NCI-H69 (cell line): ENCODE data around the gene TBX3.

Experiments used
- DNase-seq: peaks from one replicate; lab custom pipeline; 2025; lab: John Stamatoyannopoulos, UW

Gene TBX3

DNA sequence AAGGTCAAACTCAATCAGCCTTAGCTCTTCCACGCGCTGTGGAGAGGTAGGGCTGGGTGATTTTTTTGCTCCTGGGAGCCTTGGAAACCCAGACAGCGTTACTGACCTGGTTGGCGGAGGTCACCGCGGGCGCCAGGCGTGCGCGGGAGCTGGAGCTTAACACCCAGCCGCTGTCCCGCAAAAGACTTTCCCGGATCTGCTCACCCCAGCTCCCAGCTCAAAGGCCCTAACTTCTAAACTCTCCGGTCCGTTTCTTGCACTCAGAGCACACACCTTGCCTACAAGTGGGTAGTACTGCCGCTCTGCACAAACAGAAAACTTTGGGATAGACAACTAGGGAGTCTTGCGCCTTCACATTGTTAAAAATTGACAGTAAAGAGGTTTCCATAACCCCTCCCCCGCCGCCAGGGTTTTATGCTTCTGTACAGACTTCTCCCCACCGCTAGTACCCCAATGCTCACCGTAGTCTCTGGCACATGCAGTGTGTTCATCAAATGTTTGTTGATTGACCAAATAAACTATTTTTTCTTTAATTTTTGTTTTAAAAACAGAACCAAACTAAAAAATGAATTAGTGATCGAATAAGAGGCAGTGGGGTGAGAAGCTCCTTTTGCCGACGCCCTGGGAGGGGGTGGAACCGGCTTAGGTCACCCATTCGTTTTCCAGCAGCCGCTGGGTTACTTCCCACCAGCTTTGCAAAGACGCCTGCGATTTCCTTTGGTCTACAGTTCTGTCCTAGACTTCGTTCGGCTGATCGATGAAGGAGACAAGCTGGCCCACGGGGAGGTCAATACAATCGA, 12.7 kb upstream of the TBX3 start:
- DNase-seq, result no peak

DNA sequence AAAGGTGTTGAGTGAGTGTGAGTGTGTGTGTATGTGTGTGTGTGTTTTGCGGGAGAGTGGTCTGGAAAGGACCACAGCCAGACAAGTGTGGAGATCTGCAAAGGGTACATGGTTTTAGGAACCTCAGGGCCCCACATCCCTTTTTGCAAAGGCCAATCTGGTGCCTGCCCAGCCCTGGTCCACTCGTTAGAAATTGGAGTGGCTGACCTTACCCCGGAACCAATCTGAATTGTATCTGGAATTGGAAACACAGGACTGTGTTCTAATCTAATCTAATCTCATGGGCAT, 11.3 kb upstream of the TBX3 start:
- DNase-seq, result no peak

DNA sequence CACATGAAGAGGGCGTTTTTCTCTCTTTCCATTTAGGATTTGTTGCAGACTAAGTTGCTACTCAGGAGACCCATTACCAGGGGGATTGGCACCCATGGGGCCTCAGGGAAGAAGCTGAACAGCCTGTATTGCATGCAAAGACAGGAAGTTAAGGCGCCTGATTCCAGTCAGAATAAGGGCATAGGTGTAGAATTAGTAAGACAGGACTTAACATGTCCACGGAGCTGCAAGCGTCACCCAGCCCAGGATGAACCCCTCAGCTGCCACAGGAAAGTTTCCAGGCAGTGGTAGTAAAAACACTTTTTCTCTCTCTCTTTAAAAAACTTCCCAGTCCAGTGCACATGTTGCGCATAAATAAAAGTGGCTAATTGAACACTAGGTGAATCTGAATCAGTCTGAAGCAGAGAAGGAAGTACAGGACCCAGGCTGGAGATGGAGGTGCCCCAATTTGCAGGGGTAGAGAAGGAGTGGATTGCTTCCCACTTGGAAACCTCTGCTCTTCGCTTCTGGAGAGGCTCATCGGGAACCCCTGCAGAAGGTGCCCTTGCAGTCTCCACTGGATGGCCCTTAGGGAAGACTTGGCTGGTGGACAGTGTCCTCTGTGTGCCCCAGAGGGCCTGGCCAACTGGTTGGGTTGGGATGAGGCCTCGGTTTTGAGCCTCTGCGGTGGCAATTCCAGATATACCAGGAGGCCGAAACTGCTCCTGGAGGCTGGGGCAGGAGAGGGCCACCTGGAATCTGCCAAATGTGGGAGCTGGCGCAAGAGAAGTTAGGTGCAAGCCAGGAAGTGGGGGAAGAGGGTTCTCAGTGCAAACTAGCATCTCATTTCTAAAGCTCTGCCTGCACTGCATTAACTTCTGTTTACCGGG, 10.7 kb upstream of the TBX3 start:
- DNase-seq, result peak; percentile 30

DNA sequence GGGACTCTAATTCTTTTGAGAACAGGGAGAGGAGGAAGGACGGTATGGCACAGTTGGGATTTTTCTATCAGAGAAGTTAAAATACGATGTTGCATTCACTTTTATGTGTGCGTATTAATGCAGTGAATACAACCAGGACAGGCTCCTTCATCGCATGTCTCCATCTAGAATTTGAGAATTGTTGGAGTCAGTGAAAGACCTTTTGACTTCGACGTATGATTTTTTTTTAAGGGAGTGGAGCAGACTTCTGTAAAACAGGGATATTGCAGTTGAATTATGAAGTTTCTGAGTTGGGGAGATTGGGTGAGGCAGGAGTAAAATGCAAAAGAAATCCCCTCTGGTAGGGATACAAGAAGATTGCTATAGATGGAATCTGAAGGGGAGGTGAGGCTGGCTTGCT, 9.6 kb upstream of the TBX3 start:
- no peak for DNase-seq

DNA sequence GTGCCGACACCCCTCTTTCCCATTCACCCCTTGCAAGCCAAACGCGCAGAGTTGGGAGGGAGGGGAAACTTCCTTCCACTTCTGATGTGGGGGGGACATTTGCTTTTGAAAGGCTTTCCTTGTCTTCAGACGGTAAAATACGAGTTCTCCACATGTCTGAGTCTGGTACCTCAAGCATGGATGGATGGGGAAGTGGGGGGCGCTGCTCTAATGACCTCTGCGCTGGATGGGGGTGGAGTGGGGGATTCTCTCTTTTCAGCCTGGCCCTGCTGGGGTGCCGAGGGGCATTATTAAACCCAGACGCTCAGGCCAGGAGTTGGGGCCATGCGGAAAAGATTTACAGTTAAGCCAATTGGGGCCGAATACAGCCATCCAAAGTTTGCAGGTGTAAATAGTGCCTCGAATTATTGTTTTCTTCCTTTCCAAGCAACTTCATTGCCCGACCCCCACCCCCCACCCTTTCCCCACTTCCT, 9.1 kb upstream of the TBX3 start:
- DNase-seq, result no peak

DNA sequence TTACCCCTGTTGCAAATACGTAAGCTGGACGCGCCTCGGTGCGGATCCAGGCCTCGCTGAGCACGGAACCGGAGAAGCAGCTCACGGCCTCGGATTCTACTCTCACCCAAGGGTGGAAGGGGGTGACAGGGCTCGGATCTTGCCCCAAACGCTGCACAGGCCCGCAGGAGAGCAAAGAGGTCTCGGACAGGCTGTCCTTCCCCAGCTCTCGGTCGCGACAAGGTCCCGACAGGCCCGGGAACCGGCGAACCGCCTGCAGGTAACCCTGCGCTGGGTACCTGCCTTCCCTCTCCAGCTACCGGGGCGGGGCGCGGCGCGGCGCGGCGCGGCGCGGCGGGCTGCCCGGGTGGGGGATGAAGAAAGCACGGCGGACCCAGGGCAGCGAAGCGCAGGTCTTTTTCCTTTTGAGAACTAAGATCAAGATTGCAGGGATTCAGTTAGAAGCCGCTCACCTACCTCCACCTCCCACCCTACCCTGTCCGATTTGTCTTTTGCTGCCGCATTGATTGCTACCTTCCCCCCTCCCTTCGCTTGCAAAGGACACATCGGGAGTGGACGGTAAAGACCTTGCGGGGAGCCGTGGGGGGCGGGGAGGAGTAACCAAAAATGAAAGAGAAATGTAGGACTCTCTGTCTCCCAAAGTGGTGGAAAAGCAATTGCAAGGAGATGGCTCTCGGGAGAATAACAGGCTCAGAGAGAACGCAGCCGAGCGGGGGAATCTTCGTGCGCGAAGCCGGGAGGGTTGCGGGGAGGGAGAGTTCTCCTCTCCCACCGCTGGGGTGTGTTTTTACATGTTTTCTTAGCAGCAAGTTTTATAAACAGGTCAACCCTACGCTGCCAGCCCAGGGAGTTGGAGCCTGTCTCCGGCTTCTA, 8.4 kb upstream of the TBX3 start:
- no peak for DNase-seq

DNA sequence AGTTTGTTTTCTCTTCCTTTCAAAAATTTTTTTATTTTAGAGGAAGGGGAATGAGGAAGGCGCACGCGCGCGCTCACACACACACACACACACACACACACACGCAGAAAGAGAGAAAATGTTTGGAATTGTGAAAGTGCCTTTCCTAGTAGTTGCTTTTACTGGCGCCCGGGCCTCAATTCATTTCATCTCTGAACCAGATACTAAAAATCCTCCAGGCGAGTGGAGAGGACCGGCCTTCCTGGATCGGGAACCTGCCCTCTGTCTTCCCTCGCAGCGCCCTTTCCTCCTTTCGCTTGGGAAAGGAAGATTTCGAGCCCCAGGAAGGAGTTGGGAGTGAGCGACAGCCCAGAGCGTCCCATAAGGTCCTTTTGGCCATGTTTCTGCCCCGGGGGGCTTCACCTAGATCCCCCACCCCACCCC, 7.8 kb upstream of the TBX3 start:
- DNase-seq, result no peak

DNA sequence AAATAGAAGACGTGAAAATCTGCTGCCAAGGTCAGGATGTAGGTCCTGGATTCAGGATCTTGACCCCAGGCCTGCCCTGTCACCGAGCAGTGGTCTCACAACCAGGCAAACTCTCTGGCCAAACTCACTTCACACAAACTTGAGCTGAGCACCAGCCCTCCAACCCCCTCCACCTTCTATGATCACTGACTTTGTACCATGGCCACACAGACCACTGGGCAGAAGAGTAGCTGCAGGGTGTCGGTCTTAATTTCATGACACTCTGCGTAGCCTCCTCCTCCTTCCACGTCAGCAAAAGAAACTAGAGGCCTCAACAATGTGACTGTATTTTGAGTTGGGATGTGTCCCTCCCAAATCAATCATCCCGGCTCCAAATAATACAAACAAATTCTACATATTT, 7.2 kb upstream of the TBX3 start:
- DNase-seq, result no peak

DNA sequence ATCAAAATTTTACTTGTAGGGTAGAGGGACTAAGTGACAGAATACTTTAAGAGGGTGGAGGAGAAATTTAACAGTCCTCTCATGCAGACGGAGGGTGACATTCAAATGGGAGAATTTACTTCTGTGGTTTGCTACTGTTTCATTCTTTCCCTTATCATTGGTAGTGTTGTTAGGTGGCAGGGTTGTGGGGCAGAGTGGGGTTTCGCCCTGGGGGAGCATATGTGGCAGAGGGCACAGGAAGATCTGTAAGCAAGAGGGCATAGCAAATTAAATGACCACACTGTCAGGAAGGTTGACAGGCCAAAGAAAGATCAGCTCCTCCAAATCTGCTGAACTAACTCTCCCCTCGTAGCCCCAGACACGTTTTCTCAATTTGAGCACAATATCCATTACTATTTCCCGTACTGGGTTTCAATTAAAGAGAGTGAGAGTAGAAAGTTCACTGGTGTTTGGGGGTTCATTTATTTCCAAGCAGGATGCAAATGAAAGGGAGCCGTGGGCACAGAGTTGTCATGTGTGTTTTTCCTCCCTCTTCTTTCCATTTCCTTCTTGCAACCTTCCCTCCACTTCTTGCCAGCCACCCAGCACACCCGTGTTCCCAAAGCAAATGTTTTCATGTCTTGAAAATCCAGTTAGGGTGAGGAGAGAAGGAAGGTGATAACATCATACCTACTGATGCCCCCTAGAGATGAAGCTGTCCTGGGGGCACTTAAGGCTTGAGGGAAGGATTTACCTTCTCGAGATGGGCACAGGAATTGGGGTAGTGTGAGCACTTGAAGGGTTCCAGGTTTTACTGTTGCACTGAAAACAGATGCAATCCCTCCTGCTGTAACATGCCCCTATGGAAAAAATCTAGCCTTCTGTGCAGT, 6.5 kb upstream of the TBX3 start:
- DNase-seq, result no peak

DNA sequence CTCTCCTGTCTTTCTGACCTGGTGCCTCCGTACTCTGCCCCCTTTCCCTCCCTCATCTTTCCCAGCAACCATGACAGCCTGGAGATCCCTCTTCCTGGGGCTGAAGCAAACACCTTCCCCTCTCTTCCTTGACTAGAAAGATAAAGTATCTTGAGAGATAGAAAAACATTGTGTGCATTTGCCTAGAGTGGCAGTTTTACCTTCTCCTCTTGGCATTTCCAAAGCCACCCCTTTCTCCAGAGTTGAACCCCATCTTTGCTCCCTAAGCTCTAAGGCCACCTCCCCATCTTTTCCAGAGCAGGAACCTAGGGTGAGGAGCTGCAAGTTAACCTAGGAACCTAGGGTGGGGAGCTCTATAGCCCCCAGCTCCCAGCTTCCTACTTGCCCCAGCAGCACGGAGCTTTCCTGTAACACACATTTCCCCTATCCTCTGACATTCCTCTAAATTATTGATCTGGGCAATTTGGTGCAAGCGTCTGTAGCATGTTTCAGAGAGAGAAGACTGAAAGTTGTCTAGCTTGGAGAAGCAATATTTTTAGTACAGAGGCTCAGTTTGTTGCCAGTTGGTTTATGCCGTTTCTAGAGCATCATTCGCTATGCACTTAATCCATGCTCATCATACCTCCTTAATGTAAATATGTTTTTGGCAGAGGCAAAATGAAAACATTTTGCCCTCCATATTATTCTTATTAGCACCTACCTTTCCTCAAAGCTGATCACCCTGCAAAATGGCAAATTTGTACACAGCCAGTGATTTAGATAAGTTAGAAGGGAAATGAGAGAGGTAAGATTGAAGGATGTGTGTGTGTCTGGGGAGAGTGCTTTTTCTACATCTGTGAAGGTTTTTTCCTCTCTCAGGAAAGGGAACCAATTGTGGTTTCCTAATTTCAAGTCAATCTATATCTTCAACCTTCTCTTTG, 5.4 kb upstream of the TBX3 start:
- no peak for DNase-seq

DNA sequence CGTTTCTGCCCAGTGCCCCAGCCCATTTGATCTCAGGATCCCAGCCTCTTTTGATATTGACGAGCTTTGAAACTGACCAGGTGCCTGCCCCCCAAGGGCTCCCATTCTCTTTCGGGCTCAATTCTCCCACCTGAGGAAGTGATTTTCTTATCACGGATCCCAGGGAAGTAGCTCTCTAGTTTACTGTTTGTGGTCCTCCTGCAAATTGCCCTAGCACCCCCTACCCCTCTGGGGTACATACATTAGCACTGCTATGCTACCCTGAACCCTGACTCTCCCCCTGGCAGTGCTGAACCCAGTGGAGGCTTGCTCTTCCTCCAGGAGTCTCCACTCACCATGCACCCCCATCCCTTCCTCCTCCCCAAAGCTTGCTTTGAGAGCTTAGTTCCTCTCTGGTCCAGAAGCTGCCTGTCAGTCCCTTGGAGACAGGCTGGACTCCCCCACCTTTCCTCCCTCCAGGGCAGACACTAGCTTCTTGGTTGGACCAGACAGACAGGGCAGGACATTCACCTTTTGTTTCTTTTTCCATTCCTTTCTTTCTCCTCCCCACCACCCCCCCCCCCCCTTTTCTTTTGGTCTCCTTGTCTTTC, 4.4 kb upstream of the TBX3 start:
- DNase-seq, result no peak

DNA sequence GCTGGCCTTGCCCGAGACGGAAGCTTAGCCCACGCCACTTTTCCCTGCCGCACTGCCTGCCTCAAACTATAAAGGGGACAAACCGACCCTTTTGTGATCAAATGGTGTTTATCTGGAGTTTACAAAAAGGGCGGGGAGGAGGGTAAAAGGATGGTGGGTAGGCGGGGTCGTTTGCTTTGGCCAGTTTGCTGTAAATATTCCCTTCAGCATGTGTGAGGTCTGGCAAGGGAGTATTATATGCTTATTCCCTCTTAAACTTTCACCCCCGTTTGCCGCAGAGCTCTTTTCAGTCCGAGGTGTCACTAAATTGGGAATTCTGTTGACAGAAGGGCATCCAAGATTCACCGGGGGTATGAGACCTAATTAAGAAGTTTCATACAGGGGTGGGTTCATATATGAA, 3.8 kb upstream of the TBX3 start:
- DNase-seq, result no peak

DNA sequence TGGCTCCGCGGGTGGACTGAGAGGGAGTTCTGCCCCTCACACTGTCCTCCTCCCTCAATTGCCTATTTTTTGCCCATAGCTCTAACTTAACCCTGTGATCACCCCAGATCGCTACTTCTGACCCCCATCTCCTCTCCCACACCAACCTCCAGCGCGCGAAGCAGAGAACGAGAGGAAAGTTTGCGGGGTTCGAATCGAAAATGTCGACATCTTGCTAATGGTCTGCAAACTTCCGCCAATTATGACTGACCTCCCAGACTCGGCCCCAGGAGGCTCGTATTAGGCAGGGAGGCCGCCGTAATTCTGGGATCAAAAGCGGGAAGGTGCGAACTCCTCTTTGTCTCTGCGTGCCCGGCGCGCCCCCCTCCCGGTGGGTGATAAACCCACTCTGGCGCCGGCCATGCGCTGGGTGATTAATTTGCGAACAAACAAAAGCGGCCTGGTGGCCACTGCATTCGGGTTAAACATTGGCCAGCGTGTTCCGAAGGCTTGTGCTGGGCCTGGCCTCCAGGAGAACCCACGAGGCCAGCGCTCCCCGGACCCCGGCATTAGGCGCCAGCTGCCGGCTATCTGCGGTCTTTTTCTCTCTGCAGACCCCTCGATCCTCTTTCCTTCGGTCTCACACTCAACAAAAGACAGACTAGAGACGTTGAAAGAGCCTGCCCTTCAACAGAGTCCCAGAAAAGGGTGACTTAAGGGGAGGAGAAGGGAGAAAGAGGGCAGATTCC, 3.0 kb upstream of the TBX3 start:
- no peak for DNase-seq

DNA sequence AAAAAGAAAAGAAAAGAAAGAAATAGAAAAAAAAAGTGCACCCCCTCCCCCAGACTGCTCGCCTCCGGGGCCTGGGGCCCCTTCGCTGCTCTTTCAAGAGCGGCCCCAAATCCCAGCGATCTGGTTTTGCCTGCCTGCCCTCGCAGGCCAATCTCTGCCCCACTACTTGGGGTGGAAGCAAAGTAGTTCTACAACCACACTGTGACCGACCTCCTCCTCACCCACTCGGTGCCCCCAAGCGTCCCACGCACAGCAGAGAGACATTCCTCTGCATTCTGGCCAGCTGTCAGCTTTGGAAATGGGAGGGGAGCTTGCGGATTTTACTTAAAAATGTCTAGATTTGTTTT, 2.4 kb upstream of the TBX3 start:
- no peak for DNase-seq

DNA sequence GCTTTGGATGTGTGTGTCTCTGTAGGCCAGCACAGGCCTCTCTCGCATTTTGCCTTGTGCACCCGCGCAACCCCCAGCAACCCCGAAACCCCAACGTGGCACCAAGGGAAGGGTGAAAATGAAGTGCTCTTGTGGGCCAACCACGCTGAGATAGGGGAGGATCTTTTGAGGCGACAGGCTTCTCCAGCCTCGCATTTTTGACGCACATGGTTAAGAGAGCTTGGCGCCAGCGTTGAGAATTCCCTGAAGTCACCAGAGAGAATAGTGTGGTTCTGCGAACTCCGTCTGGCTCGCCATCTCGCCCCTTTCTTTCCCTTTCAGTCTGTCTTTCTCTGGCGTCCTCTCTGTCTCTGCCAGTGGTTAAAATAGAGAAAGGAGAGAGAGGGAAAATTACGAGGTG, 1.9 kb upstream of the TBX3 start:
- DNase-seq, result no peak

DNA sequence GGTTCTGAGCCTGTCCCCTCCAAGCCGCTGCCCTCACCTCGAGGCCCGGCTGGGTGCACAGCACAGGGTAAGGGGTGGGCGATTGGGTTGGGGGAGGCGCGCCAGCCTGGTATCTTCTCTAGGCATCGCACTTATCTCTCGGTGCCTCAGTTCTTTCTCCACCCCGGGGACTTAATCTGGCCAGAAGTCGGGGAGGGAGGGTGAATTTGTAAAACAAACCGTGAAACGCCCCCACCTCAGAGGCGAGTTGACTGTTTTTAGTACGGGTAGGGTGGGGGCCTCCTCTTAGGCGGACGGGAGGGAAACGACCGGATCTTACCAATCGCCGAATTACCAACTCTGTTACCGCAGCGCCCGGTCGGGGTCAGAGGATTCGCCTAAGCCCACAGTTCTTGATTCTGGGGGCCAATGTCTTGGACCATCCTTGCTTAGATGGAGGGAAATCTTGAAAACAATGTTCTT, 1.4 kb upstream of the TBX3 start:
- DNase-seq, result no peak

DNA sequence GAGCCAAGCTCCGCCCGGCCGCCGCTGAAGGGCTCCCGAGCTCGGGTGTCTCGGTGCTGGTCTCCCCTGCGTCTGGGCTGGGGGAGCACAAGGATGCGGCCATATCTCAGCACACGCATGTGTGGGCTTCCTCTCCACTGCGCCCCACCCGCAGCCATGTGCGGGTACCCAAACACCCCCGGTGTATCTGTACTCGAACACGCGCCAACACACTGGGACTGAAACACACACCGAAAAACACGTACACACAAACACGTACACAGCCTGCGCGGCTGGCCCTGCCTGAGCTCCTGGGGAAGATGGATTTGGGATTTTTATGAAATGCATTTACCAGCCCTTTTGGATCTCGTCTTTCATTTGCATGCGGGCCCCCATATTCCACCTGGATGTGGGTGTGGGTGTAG, 897 bp upstream of the TBX3 start:
- DNase-seq, result no peak

DNA sequence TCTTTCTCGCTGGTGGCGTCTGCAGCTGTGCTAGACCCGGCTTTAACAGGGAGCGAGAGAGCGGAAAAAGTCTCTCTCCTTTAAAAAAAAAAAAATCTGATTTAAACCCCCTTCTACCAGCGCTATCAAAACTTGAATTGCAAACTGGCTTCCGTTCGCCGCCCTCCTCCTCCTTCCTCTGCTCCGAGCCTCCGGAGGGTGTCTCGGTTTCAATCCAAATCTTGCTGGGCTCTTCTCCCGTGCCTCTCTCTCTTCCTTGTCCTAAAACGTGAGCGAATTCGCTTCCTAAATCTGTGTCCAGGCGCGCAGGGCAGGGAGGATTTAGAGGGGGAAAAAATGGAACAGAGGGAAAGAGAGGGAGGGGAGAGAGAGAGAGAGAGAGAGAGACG, 272 bp downstream of the TBX3 start:
- DNase-seq, result no peak
